PC-3 (cell line): ENCODE data around the gene RCAN1. TPM values are rescaled to one million over a fixed set of nuclear protein-coding genes. Genes with fewer than 3 reads are reported as not detected.
A peak's percentile ranks its signal among the peaks of the same experiment; 100 is the strongest.

Experiments used
- ATAC-seq: fragments of 200-7000 bp; cut with Tn5 transposase; 2 replicates; pipeline ENCODE4 v1.9.1; 2020; ENCODE audit warnings: mild to moderate bottlenecking, moderate library complexity
- BruUV-seq: library from RNA; stranded (reverse); fragments of 400-500 nt; replicated peaks from 2 replicates; lab custom pipeline; 2021; lab: Mats Ljungman, UMichigan
- CTCF ChIA-PET: fragments of 300-600 bp; sonication (Branson Sonifier 250); formaldehyde crosslinking; loops from one replicate; lab custom pipeline; 2022; ENCODE audit warnings: antibody characterized with exemption; lab: Charles Lee
- POLR2A ChIA-PET: fragments of 300-600 bp; sonication (Branson Sonifier 250); formaldehyde crosslinking; loops from one replicate; lab custom pipeline; 2022; ENCODE audit warnings: antibody characterized with exemption; ENCODE audit not compliant: unreplicated experiment; lab: Charles Lee
- DNase-seq: peaks from one replicate; pipeline ENCODE4 v3.0.0-alpha.2; 2015
- H2AFZ ChIP-seq: fragments of 300-600 bp; sonication (generic); 2 replicates; pipeline ENCODE4 v1.6.0; 2016; ENCODE audit warnings: antibody characterized with exemption, low read length
- H3F3A ChIP-seq: fragments of 300-600 bp; sonication (generic); one replicate; pipeline ENCODE4 v1.6.0; 2017; ENCODE audit warnings: antibody characterized with exemption, low read length, control low read depth, mild to moderate bottlenecking; ENCODE audit not compliant: unreplicated experiment
- H3K27ac ChIP-seq: fragments of 300-600 bp; sonication (generic); 2 replicates; pipeline ENCODE4 v1.5.1; 2016; ENCODE audit warnings: mild to moderate bottlenecking, low read length
- H3K27me3 ChIP-seq: fragments of 300-600 bp; sonication (generic); 2 replicates; pipeline ENCODE4 v1.6.1; 2016; ENCODE audit warnings: low read length, mixed read lengths
- H3K36me3 ChIP-seq: fragments of 300-600 bp; sonication (generic); 2 replicates; pipeline ENCODE4 v1.6.1; 2016; ENCODE audit warnings: low read depth, mixed run types, low read length, mixed read lengths
- H3K4me1 ChIP-seq: fragments of 300-600 bp; sonication (generic); 2 replicates; pipeline ENCODE4 v1.5.1; 2016; ENCODE audit warnings: low read length; ENCODE audit not compliant: insufficient read depth
- H3K4me2 ChIP-seq: fragments of 300-600 bp; sonication (generic); 2 replicates; pipeline ENCODE4 v1.6.0; 2016; ENCODE audit warnings: low read length
- H3K4me3 ChIP-seq: fragments of 300-600 bp; sonication (generic); 2 replicates; pipeline ENCODE4 v1.5.1; 2016; ENCODE audit warnings: mild to moderate bottlenecking, low read length, mixed read lengths
- H3K79me2 ChIP-seq: fragments of 300-600 bp; sonication (generic); 2 replicates; pipeline ENCODE4 v1.6.1; 2017; ENCODE audit warnings: low read length, mixed read lengths
- H3K9ac ChIP-seq: fragments of 300-600 bp; sonication (generic); 2 replicates; pipeline ENCODE4 v1.6.0; 2016; ENCODE audit warnings: mild to moderate bottlenecking, low read length
- H3K9me2 ChIP-seq: fragments of 300-600 bp; sonication (generic); replicated peaks from 2 replicates; pipeline ENCODE4 v1.6.1; 2016; ENCODE audit warnings: mixed run types, low read length, mixed read lengths
- H3K9me3 ChIP-seq: fragments of 300-600 bp; sonication (generic); 2 replicates; pipeline ENCODE4 v1.6.1; 2016; ENCODE audit warnings: low read length, mixed read lengths
- H4K20me1 ChIP-seq: fragments of 300-600 bp; sonication (generic); 2 replicates; pipeline ENCODE4 v1.6.1; 2016; ENCODE audit warnings: low read length, mixed read lengths
- CTCF ChIP-seq: fragments of 300-600 bp; sonication (generic); conservative IDR thresholded peaks from 2 replicates; pipeline ENCODE4 v1.5.1; 2017; ENCODE audit warnings: antibody characterized with exemption, low read depth, mild to moderate bottlenecking, low read length
- EZH2 ChIP-seq: fragments of 300-600 bp; sonication (generic); IDR thresholded peaks from one replicate; pipeline ENCODE4 v1.6.1; 2017; ENCODE audit warnings: antibody characterized with exemption, mild to moderate bottlenecking, low read length; ENCODE audit not compliant: unreplicated experiment
- EZH2phosphoT487 ChIP-seq: fragments of 300-600 bp; sonication (generic); IDR thresholded peaks from 2 replicates; pipeline ENCODE4 v1.6.1; 2018; ENCODE audit warnings: mild to moderate bottlenecking, antibody characterized with exemption, low read length, borderline replicate concordance
- intact Hi-C: fragments of 100-400 bp; cut with micrococcal nuclease; formaldehyde crosslinking; loops from 2 replicates; pipeline ENCODE4 v1.9.0; 2023
- total RNA-seq: library from RNA; depleted of rRNA; stranded (reverse); fragments of >200 nt; gene quantifications from 2 replicates; pipeline ENCODE4 v1.2.3, GENCODE V29; 2014

Gene RCAN1
- total RNA-seq, 1 experiment from 2014 or later = 26.2 TPM

- no peak overlapping the region for H3K4me2 ChIP-seq
- BruUV-seq = no TSS peak
- H3K4me3 ChIP-seq = no peak overlapping the region
- no peak overlapping the region for H3K27ac ChIP-seq
- H3K79me2 ChIP-seq = peaks cover 12% of the 10 kb centered on the region
- H3K4me1 ChIP-seq = peaks cover 20% of the 10 kb centered on the region
- H3F3A ChIP-seq = no peaks in the 10 kb centered on the region
- no peak for TF ChIP-seq EZH2
- no peak for TF ChIP-seq EZH2phosphoT487
- TF ChIP-seq CTCF = no peak
- H3K9ac ChIP-seq = no peak overlapping the region
- H4K20me1 ChIP-seq = no peaks in the 10 kb centered on the region
- intact Hi-C loops = no loop called here
- no peak overlapping the region for H2AFZ ChIP-seq
- POLR2A ChIA-PET = no interaction called here
- no peaks in the 10 kb centered on the region for H3K9me3 ChIP-seq
- H3K27me3 ChIP-seq = no peaks in the 10 kb centered on the region
- no peaks in the 10 kb centered on the region for H3K36me3 ChIP-seq
- no peaks in the 10 kb centered on the region for H3K9me2 ChIP-seq
- DNase-seq (no peak), ATAC-seq (no peak)
- CTCF ChIA-PET = interaction anchor here (0.6 kb wide), 1 partner anchor 635 kb away, joined by 4 read pairs; no protein-coding TSS in a partner anchor
These were observed 84.7 kb downstream of the RCAN1 start for GRCh38 chr21:34530261-34530660.

GRCh38 chr21:34528131-34528561 lies 86.8 kb downstream of the RCAN1 start:
- Histone ChIP-seq H3F3A (no peaks in the 10 kb centered on the region), H3K4me1 (peaks cover 24% of the 10 kb centered on the region), H3K27me3 (no peaks in the 10 kb centered on the region), H3K9me3 (no peaks in the 10 kb centered on the region), H3K36me3 (no peaks in the 10 kb centered on the region), H4K20me1 (no peaks in the 10 kb centered on the region), H3K9me2 (no peaks in the 10 kb centered on the region), H3K79me2 (peaks cover 17% of the 10 kb centered on the region), H2AFZ (no peak overlapping the region), H3K4me2 (no peak overlapping the region), H3K9ac (no peak overlapping the region), H3K4me3 (no peak overlapping the region), H3K27ac (no peak overlapping the region)
- no TSS peak for BruUV-seq
- TF ChIP-seq EZH2phosphoT487 (no peak), CTCF (no peak), EZH2 (no peak)
- ChIA-PET CTCF (no interaction called here), POLR2A (no interaction called here)
- no peak for ATAC-seq
- intact Hi-C loops = no loop called here
- no peak for DNase-seq

- Histone ChIP-seq H3K79me2 (peaks cover 17% of the 10 kb centered on the region), H3K27ac (peak overlapping the region; percentile 82), H3K4me2 (peak overlapping the region; percentile 95), H3K4me3 (peak overlapping the region; percentile 70), H3K9me3 (no peaks in the 10 kb centered on the region), H2AFZ (peak overlapping the region; percentile 66), H3F3A (no peaks in the 10 kb centered on the region), H3K9me2 (no peaks in the 10 kb centered on the region), H3K9ac (peak overlapping the region; percentile 83), H3K36me3 (no peaks in the 10 kb centered on the region), H4K20me1 (no peaks in the 10 kb centered on the region), H3K27me3 (no peaks in the 10 kb centered on the region), H3K4me1 (peaks cover 24% of the 10 kb centered on the region)
- peak; percentile 97 for DNase-seq
- POLR2A ChIA-PET = interaction anchor here (0.5 to 1.3 kb wide), 7 partner anchors 27 to 800 kb away, joined by 3 to 14 read pairs (median 4); no protein-coding TSS in a partner anchor
- no TSS peak for BruUV-seq
- CTCF ChIA-PET = interaction anchor here (0.9 to 1.9 kb wide), 5 partner anchors 16 to 77 kb away, joined by 3 to 8 read pairs (median 3); no protein-coding TSS in a partner anchor
- intact Hi-C loops = loop anchor here (1.0 to 2.0 kb wide), 3 partner anchors 18 to 73 kb away; no protein-coding TSS in a partner anchor
- ATAC-seq = peak; percentile 96
- TF ChIP-seq CTCF (no peak), EZH2 (no peak), EZH2phosphoT487 (no peak)
These were observed 88.2 kb downstream of the RCAN1 start for GRCh38 chr21:34526618-34527290.
